Spleen (tissue), 11 donors: Measurements from ENCODE around the gene IFT80. TPM values are rescaled to one million over a fixed set of nuclear protein-coding genes. Genes with fewer than 3 reads are reported as not detected.

Experiments
- DNase-seq: peaks from one replicate; pipeline ENCODE4 v3.0.0-alpha.2; 2020
- H3K27ac ChIP-seq, 8 donors: fragments of 200-600 bp; sonication (generic) in 7 of 8; 1 replicate in 4 of 8; 2 replicates in 4 of 8; pipeline versions ENCODE4 v1.5.0 to v1.8.0; 2016 to 2021; ENCODE audit warnings: inconsistent platforms in 4 of 8, mild to moderate bottlenecking in 4 of 8, moderate library complexity in 1 of 8
- H3K27me3 ChIP-seq, 7 donors: fragments of 200-600 bp; sonication (generic) in 6 of 7; replicated peaks in 1 of 7; 1 replicate in 4 of 7; 2 replicates in 3 of 7; pipeline versions ENCODE4 v1.5.0 to v1.8.0; 2016 to 2021; ENCODE audit warnings: inconsistent platforms in 3 of 7, mild to moderate bottlenecking in 1 of 7
- H3K36me3 ChIP-seq, 6 donors: fragments of 200-600 bp; sonication (generic) in 5 of 6; 1 replicate in 4 of 6; 2 replicates in 2 of 6; pipeline versions ENCODE4 v1.5.0 to v1.8.0; 2016 to 2021; ENCODE audit warnings: inconsistent platforms in 2 of 6
- H3K4me1 ChIP-seq, 6 donors: fragments of 200-600 bp; sonication (generic) in 5 of 6; 1 replicate in 3 of 6; 2 replicates in 3 of 6; pipeline versions ENCODE4 v1.5.0 to v1.8.0; 2016 to 2021; ENCODE audit warnings: inconsistent platforms in 3 of 6
- H3K4me3 ChIP-seq, 8 donors: fragments of 200-600 bp; sonication (generic) in 7 of 8; 1 replicate in 4 of 8; 2 replicates in 4 of 8; pipeline versions ENCODE4 v1.5.0 to v1.8.0; 2016 to 2021; ENCODE audit warnings: inconsistent platforms in 4 of 8, mild to moderate bottlenecking in 4 of 8, moderate library complexity in 2 of 8
- H3K9me3 ChIP-seq, 8 donors: fragments of 200-600 bp; sonication (generic) in 7 of 8; 1 replicate in 4 of 8; 2 replicates in 4 of 8; pipeline versions ENCODE4 v1.5.0 to v1.8.0; 2016 to 2021; ENCODE audit warnings: inconsistent platforms in 4 of 8
- CTCF ChIP-seq, 11 experiments: fragments of 200-600 bp in 7 of 11; fragments of 450-650 bp in 4 of 11; sonication (generic) in 4 of 11; IDR thresholded peaks in 8 of 11; conservative IDR thresholded peaks in 3 of 11; 1 replicate in 7 of 11; 2 replicates in 4 of 11; pipeline versions ENCODE4 v1.4.0 to v1.8.0; 2016 to 2021; ENCODE audit warnings: antibody characterized with exemption in 11 of 11, inconsistent platforms in 4 of 11, mild to moderate bottlenecking in 1 of 11
- POLR2A ChIP-seq, 3 donors: fragments of 450-650 bp; IDR thresholded peaks; one replicate each; pipeline ENCODE4 v1.5.1; 2017; ENCODE audit warnings: antibody characterized with exemption in 3 of 3, mild to moderate bottlenecking in 1 of 3
- POLR2AphosphoS5 ChIP-seq, 3 donors: sonication (generic); formaldehyde crosslinking; IDR thresholded peaks; one replicate each; pipeline ENCODE4 v1.5.1; 2017; ENCODE audit warnings: antibody characterized with exemption in 3 of 3
- WGBS, 5 donors: extraction: QIAGEN DNeasy Blood & Tissue Kit in 3 of 5; methylation state at CpG; one replicate each; pipeline versions ENCODE4 v1.1.5 to v1.1.7; 2013 to 2018; 5-methylcytosine and 5-hydroxymethylcytosine counted together
- intact Hi-C: fragments of 100-400 bp; cut with DNase I; formaldehyde crosslinking; loops from one replicate; pipeline ENCODE4 v1.15.0; 2023; ENCODE audit warnings: low total_unique reads
- polyA plus RNA-seq, 3 donors: library from polyadenylated mRNA; stranded (reverse); fragments of 200-250 nt; gene quantifications; one replicate each; pipeline ENCODE4 v1.2.1, GENCODE V29; 2013
- total RNA-seq, 7 donors: library from RNA; depleted of rRNA in 3 of 7; stranded (reverse); fragments of >200 nt in 3 of 7; fragmentation: NEBNext Ultra II Directional in 4 of 7; extraction: Animal tissue kit (Norgen Biotek cat#: 25700) in 4 of 7; gene quantifications; one replicate each; pipeline versions ENCODE4 v1.1.0 to v1.2.1, GENCODE V29; 2016 to 2021
- donor health status: healthy with polysubstance abuse.
- donor health status: DM: no; HTN: no; CAD: no; lungs with moderate emphysema.
- donor health status: DM: no; HTN: no; CAD: no.
- donor health status: Bipolar disorder and iron deficiency.
- donor health status: healthy.
- donor health status: DM: no; HTN: no; CAD: no.
- donor health status: DM: yes; HTN: yes; CAD: no.

Gene IFT80
- total and polyA plus RNA-seq, 10 donors, result 15.3 to 44.0 (median 21.5) TPM

GRCh38 chr3:160395297-160395696 is 3.7 kb downstream of the IFT80 start:
- TF ChIP-seq CTCF (IDR thresholded peaks at IDR 0.05 in 8 of 11, conservative IDR thresholded peaks at IDR 0.05 in 3 of 11), result no peak
- TF ChIP-seq POLR2AphosphoS5 (IDR thresholded peaks at IDR 0.05), result no peak
- no peak for TF ChIP-seq POLR2A (IDR thresholded peaks at IDR 0.05)
- no peak for DNase-seq
- intact Hi-C loops, result no loop called here
- no peaks in the 10 kb centered on the region for H3K9me3 ChIP-seq
- H3K27ac ChIP-seq, result no peak overlapping the region
- no peaks in the 10 kb centered on the region for H3K36me3 ChIP-seq
- H3K4me3 ChIP-seq, result no peak overlapping the region
- H3K4me1 ChIP-seq, result peaks cover 0 to 25% (median 11%) of the 10 kb centered on the region in 6 donors
- H3K27me3 ChIP-seq, result no peaks in the 10 kb centered on the region

GRCh38 chr3:160394009-160394392 is 5.0 kb downstream of the IFT80 start:
- DNase-seq, result no peak
- H3K27ac ChIP-seq, result no peak overlapping the region
- 89 to 98% (median 97%) methylated on average over 3 of the region's 3 CpGs for WGBS, 5 donors
- no peaks in the 10 kb centered on the region for H3K36me3 ChIP-seq
- TF ChIP-seq POLR2AphosphoS5 (IDR thresholded peaks at IDR 0.05) (no peak), CTCF (IDR thresholded peaks at IDR 0.05 in 8 of 11, conservative IDR thresholded peaks at IDR 0.05 in 3 of 11) (no peak), POLR2A (IDR thresholded peaks at IDR 0.05) (no peak)
- no peaks in the 10 kb centered on the region for H3K9me3 ChIP-seq
- peaks cover 0 to 24% (median 9%) of the 10 kb centered on the region in 6 donors for H3K4me1 ChIP-seq
- H3K4me3 ChIP-seq, result no peak overlapping the region
- H3K27me3 ChIP-seq, result no peaks in the 10 kb centered on the region
- intact Hi-C loops, result no loop called here

- Histone ChIP-seq H3K4me3 (no peak overlapping the region), H3K27me3 (no peaks in the 10 kb centered on the region), H3K9me3 (no peaks in the 10 kb centered on the region), H3K36me3 (no peaks in the 10 kb centered on the region), H3K27ac (no peak overlapping the region), H3K4me1 (peaks cover 0 to 20% (median 7%) of the 10 kb centered on the region in 6 donors)
- DNase-seq, result no peak
- WGBS, 5 donors, result 93 to 97% (median 95%) methylated on average over 2 of the region's 2 CpGs
- intact Hi-C loops, result no loop called here
- TF ChIP-seq POLR2A (IDR thresholded peaks at IDR 0.05), result no peak
- no peak for TF ChIP-seq POLR2AphosphoS5 (IDR thresholded peaks at IDR 0.05)
- TF ChIP-seq CTCF (IDR thresholded peaks at IDR 0.05 in 8 of 11, conservative IDR thresholded peaks at IDR 0.05 in 3 of 11), result no peak
Observed at GRCh38 chr3:160393346-160394008, 5.5 kb downstream of the IFT80 start.

DNA sequence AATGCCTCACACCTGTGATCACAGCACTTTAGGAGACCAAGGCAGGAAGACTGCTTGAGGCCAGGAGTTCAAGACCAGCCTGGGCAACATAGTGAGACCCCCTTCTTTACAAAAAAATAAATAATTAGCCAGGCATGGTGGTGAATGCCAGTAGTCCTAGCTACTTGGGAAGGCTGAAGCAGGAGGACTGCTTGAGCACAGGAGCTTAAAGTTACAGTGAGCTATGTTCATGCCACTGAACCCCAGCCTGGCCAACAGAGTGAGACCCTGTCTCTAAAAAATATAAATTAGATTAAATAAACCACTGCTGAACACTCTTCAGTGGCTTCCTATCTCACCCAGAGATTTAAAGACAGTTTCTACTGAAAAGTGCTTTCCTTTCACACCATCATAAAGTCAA is 6.2 kb downstream of the IFT80 start:
- Histone ChIP-seq H3K4me3 (no peak overlapping the region), H3K27me3 (no peaks in the 10 kb centered on the region), H3K36me3 (no peaks in the 10 kb centered on the region), H3K27ac (no peak overlapping the region), H3K4me1 (peaks cover 0 to 14% (median under 1%) of the 10 kb centered on the region in 6 donors), H3K9me3 (no peaks in the 10 kb centered on the region)
- intact Hi-C loops, result no loop called here
- DNase-seq, result no peak
- TF ChIP-seq CTCF (IDR thresholded peaks at IDR 0.05 in 8 of 11, conservative IDR thresholded peaks at IDR 0.05 in 3 of 11), result no peak
- no peak for TF ChIP-seq POLR2A (IDR thresholded peaks at IDR 0.05)
- TF ChIP-seq POLR2AphosphoS5 (IDR thresholded peaks at IDR 0.05), result no peak
